HepG2 (cell line): Measurements from ENCODE around the gene CKM. TPM values are rescaled to one million over a fixed set of nuclear protein-coding genes. Genes with fewer than 3 reads are reported as not detected.

ENCODE experiments used
- HNF4G ChIP-seq, 2 experiments: sonication (generic) in 1 of 2; formaldehyde crosslinking in 1 of 2; IDR thresholded peaks; 2 replicates each; pipeline versions ENCODE4 v1.4.0 to v1.6.1; 2011 to 2020; ENCODE audit warnings: borderline replicate concordance in 2 of 2, low read depth in 2 of 2, mild to moderate bottlenecking in 2 of 2, low read length in 1 of 2, missing genetic modification reagents in 1 of 2, moderate library complexity in 1 of 2
- ISX ChIP-seq: sonication (generic); formaldehyde crosslinking; conservative IDR thresholded peaks from 2 replicates; pipeline ENCODE4 v1.5.0; 2020; ENCODE audit warnings: missing genetic modification reagents
- JARID2 ChIP-seq: sonication (generic); formaldehyde crosslinking; IDR thresholded peaks from 2 replicates; pipeline ENCODE4 v1.8.1; 2023; ENCODE audit warnings: missing genetic modification reagents, inconsistent platforms; ENCODE audit not compliant: insufficient replicate concordance
- MED8 ChIP-seq: sonication (generic); formaldehyde crosslinking; IDR thresholded peaks from 2 replicates; pipeline ENCODE4 v1.8.1; 2023; ENCODE audit warnings: mild to moderate bottlenecking, missing genetic modification reagents; ENCODE audit not compliant: insufficient replicate concordance
- MXI1 ChIP-seq: IDR thresholded peaks from 3 replicates; pipeline ENCODE4 v1.6.1; 2012; ENCODE audit warnings: low read depth, low read length, inconsistent platforms, borderline replicate concordance
- RBAK ChIP-seq: sonication (generic); formaldehyde crosslinking; IDR thresholded peaks from 2 replicates; pipeline ENCODE4 v1.5.1; 2020; ENCODE audit warnings: mild to moderate bottlenecking, missing genetic modification reagents
- RNF2 ChIP-seq: fragments of 450-650 bp; conservative IDR thresholded peaks from 2 replicates; pipeline ENCODE4 v1.6.1; 2016; ENCODE audit warnings: low read depth
- SIX1 ChIP-seq: sonication (generic); formaldehyde crosslinking; IDR thresholded peaks from 2 replicates; pipeline ENCODE4 v1.4.0; 2020; ENCODE audit warnings: missing genetic modification reagents, borderline replicate concordance
- TCF7 ChIP-seq: sonication (generic); IDR thresholded peaks from 2 replicates; pipeline ENCODE4 v1.6.1; 2016; ENCODE audit warnings: antibody characterized with exemption, low read depth
- ZBTB42 ChIP-seq: sonication (generic); formaldehyde crosslinking; IDR thresholded peaks from 2 replicates; pipeline ENCODE4 v1.5.0; 2020; ENCODE audit warnings: mild to moderate bottlenecking, missing genetic modification reagents
- ZNF160 ChIP-seq: sonication (generic); formaldehyde crosslinking; IDR thresholded peaks from 2 replicates; pipeline ENCODE4 v1.8.0; 2022; ENCODE audit warnings: mild to moderate bottlenecking, inconsistent platforms, missing genetic modification reagents
- ZNF207 ChIP-seq: fragments of 450-650 bp; IDR thresholded peaks from 2 replicates; pipeline ENCODE4 v1.6.1; 2016; ENCODE audit warnings: antibody characterized with exemption, borderline replicate concordance
- ZNF230 ChIP-seq: sonication (generic); formaldehyde crosslinking; IDR thresholded peaks from 2 replicates; pipeline ENCODE4 v1.4.0; 2020; ENCODE audit warnings: mild to moderate bottlenecking, missing genetic modification reagents
- ZNF264 ChIP-seq: sonication (generic); formaldehyde crosslinking; IDR thresholded peaks from 2 replicates; pipeline ENCODE4 v1.4.0; 2020; ENCODE audit warnings: missing genetic modification reagents
- ZNF460 ChIP-seq: sonication (generic); formaldehyde crosslinking; IDR thresholded peaks from 2 replicates; pipeline ENCODE4 v1.5.1; 2020; ENCODE audit warnings: missing genetic modification reagents, mild to moderate bottlenecking, borderline replicate concordance
- ZNF614 ChIP-seq: IDR thresholded peaks from 2 replicates; pipeline ENCODE4 v1.6.1; 2018; ENCODE audit warnings: missing biosample characterization, missing genetic modification reagents, inconsistent platforms, borderline replicate concordance
- ZNF660 ChIP-seq: sonication (generic); formaldehyde crosslinking; IDR thresholded peaks from 2 replicates; pipeline ENCODE4 v1.5.1; 2020; ENCODE audit warnings: mild to moderate bottlenecking, low read depth, missing genetic modification reagents, borderline replicate concordance
- polyA plus RNA-seq, 8 experiments: library from polyadenylated mRNA; depleted of rRNA in 3 of 8; stranded (reverse) in 7 of 8; unstranded in 1 of 8; fragments of >200 nt; fragmentation: Illumina TruSeq in 4 of 8; extraction: Trizol in 4 of 8; gene quantifications; 2 replicates each; pipeline versions ENCODE4 v1.2.1 to v1.2.3, GENCODE V29; 2011 to 2016; ENCODE audit warnings: low read depth in 4 of 8, missing spikeins in 1 of 8, mixed read lengths in 1 of 8; ENCODE audit not compliant: insufficient read depth in 1 of 8
- total RNA-seq, 5 experiments: library from RNA; depleted of rRNA; stranded (reverse); fragments of >200 nt; fragmentation: Illumina TruSeq; extraction: Trizol; gene quantifications; 2 replicates each; pipeline ENCODE4 v1.2.3, GENCODE V29; 2016; ENCODE audit warnings: low read depth in 1 of 5
- TF ChIP-seq, protein P1 (sequence below): sonication (generic); formaldehyde crosslinking; IDR thresholded peaks from 2 replicates; pipeline ENCODE4 v1.4.0; 2020; ENCODE audit warnings: mild to moderate bottlenecking, missing genetic modification reagents
- TF ChIP-seq, protein P2 (sequence below): sonication (generic); formaldehyde crosslinking; conservative IDR thresholded peaks from 2 replicates; pipeline ENCODE4 v1.8.0; 2022; ENCODE audit warnings: missing genetic modification reagents
- TF ChIP-seq, protein P3 (sequence below): sonication (generic); formaldehyde crosslinking; IDR thresholded peaks from 2 replicates; pipeline ENCODE4 v1.5.1; 2020; ENCODE audit warnings: missing genetic modification reagents, mild to moderate bottlenecking, borderline replicate concordance
- TF ChIP-seq, protein P4 (sequence below): sonication (generic); formaldehyde crosslinking; IDR thresholded peaks from 2 replicates; pipeline ENCODE4 v1.8.0; 2023; ENCODE audit warnings: mild to moderate bottlenecking, missing genetic modification reagents
- TF ChIP-seq, protein P5 (sequence below): sonication (generic); formaldehyde crosslinking; IDR thresholded peaks from 2 replicates; pipeline ENCODE4 v1.5.1; 2020; ENCODE audit warnings: missing genetic modification reagents, mild to moderate bottlenecking, borderline replicate concordance
- TF ChIP-seq, protein P6 (sequence below): sonication (generic); formaldehyde crosslinking; IDR thresholded peaks from 2 replicates; pipeline ENCODE4 v1.5.0; 2020; ENCODE audit warnings: missing genetic modification reagents

The CKM gene
- total and polyA plus RNA-seq, 2 of the 13 experiments (the other 11 are each of a cell fraction or from before 2014, with no cell fraction given), result 0.54 to 0.80 TPM

DNA sequence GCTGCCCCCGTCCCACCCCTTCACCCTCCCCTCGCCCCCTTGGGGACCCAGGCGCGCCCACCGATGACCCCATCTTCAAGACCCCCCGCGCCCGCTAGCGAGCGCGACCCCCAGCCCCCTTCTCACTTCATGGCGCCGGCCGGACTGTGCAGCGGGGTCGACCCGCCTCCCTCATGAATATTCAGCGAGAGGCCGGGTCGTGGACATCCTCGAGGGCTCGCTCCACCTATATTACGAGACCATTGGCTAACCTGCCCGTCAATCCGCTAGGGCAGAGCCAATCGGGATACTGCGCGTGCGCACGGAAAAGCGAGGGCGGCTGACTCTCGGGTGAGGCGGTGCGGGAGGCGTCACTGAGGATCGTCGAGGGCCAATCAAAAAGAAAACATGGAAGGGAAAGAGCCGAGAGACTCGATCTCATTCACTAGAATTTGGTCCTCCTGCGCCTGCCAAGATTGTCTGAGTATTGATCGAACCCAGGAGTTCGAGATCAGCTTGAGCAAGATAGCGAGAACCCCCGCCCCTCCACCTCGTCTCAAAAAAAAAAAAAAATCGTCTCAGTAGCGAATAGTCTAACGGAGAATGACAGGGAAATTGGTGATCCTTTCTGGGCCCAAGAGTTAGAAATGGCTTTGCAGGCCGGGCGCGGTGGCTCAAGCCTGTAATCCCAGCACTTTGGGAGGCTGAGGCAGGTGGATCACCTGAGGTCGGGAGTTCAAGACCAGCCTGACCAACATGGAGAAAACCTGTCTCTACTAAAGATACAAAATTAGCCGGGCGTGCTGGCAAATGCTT is 47.9 kb upstream of the CKM start, which contains the start of gene ERCC2 (continued):
- no peak for TF ChIP-seq MED8 (CRISPR knock-in tag)
- no peak for TF ChIP-seq SIX1 (CRISPR knock-in tag)
- no peak for TF ChIP-seq RBAK (CRISPR knock-in tag)
- no peak for TF ChIP-seq JARID2 (CRISPR knock-in tag)
- TF ChIP-seq ZNF264 (CRISPR knock-in tag), result no peak
- TF ChIP-seq ZNF230, result no peak
- TF ChIP-seq, protein P1, sequence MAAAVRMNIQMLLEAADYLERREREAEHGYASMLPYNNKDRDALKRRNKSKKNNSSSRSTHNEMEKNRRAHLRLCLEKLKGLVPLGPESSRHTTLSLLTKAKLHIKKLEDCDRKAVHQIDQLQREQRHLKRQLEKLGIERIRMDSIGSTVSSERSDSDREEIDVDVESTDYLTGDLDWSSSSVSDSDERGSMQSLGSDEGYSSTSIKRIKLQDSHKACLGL, result 0 out of 2 replicates have a peak, but pooled peaks have one; percentile 13
- TF ChIP-seq, protein P2, sequence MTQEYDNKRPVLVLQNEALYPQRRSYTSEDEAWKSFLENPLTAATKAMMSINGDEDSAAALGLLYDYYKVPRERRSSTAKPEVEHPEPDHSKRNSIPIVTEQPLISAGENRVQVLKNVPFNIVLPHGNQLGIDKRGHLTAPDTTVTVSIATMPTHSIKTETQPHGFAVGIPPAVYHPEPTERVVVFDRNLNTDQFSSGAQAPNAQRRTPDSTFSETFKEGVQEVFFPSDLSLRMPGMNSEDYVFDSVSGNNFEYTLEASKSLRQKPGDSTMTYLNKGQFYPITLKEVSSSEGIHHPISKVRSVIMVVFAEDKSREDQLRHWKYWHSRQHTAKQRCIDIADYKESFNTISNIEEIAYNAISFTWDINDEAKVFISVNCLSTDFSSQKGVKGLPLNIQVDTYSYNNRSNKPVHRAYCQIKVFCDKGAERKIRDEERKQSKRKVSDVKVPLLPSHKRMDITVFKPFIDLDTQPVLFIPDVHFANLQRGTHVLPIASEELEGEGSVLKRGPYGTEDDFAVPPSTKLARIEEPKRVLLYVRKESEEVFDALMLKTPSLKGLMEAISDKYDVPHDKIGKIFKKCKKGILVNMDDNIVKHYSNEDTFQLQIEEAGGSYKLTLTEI (CRISPR knock-in tag), result no peak
- TF ChIP-seq, protein P3, sequence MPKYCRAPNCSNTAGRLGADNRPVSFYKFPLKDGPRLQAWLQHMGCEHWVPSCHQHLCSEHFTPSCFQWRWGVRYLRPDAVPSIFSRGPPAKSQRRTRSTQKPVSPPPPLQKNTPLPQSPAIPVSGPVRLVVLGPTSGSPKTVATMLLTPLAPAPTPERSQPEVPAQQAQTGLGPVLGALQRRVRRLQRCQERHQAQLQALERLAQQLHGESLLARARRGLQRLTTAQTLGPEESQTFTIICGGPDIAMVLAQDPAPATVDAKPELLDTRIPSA (CRISPR knock-in tag), result no peak
- TF ChIP-seq HNF4G (IDR thresholded peaks at IDR 0.05; ENCODE audit: borderline replicate concordance, low read depth, low read length), result no peak
- TF ChIP-seq HNF4G (CRISPR knock-in tag; IDR thresholded peaks at IDR 0.05; ENCODE audit: borderline replicate concordance, low read depth), result no peak
- TF ChIP-seq ZNF160 (CRISPR knock-in tag), result no peak
- TF ChIP-seq MXI1, result peak; percentile 18; the same call in 1 of the 3 replicates
- no peak for TF ChIP-seq ZBTB42
- no peak for TF ChIP-seq ZNF460 (CRISPR knock-in tag)
- TF ChIP-seq, protein P4, sequence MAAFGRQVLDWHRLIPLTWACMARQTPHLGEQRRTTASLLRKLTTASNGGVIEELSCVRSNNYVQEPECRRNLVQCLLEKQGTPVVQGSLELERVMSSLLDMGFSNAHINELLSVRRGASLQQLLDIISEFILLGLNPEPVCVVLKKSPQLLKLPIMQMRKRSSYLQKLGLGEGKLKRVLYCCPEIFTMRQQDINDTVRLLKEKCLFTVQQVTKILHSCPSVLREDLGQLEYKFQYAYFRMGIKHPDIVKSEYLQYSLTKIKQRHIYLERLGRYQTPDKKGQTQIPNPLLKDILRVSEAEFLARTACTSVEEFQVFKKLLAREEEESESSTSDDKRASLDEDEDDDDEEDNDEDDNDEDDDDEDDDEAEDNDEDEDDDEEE, result no peak
- TF ChIP-seq ISX, result no peak
- TF ChIP-seq, protein P5, sequence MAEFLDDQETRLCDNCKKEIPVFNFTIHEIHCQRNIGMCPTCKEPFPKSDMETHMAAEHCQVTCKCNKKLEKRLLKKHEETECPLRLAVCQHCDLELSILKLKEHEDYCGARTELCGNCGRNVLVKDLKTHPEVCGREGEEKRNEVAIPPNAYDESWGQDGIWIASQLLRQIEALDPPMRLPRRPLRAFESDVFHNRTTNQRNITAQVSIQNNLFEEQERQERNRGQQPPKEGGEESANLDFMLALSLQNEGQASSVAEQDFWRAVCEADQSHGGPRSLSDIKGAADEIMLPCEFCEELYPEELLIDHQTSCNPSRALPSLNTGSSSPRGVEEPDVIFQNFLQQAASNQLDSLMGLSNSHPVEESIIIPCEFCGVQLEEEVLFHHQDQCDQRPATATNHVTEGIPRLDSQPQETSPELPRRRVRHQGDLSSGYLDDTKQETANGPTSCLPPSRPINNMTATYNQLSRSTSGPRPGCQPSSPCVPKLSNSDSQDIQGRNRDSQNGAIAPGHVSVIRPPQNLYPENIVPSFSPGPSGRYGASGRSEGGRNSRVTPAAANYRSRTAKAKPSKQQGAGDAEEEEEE (CRISPR knock-in tag), result no peak
- TF ChIP-seq ZNF207, result no peak
- TF ChIP-seq RNF2, result no peak
- TF ChIP-seq, protein P6, sequence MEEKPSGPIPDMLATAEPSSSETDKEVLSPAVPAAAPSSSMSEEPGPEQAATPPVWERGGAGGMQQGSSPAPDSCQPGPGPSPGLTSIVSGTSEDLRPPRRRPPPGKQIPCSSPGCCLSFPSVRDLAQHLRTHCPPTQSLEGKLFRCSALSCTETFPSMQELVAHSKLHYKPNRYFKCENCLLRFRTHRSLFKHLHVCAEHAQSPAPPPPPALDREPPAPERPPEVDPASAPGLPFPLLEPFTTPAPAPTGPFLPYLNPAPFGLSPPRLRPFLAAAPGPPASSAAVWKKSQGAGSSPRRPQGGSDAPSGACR (CRISPR knock-in tag), result peak; percentile 9; the same call in 1 of the 2 replicates
- no peak for TF ChIP-seq ZNF660 (CRISPR knock-in tag)
- no peak for TF ChIP-seq TCF7
- peak; percentile 97 for TF ChIP-seq ZNF614 (CRISPR knock-in tag)
